Measurements from ENCODE around the gene AGPAT4. TPM values are rescaled to one million over a fixed set of nuclear protein-coding genes. Genes with fewer than 3 reads are reported as not detected.

Gene AGPAT4
- total RNA-seq, 1 experiment from 2014 or later: 22.0 TPM

DNA sequence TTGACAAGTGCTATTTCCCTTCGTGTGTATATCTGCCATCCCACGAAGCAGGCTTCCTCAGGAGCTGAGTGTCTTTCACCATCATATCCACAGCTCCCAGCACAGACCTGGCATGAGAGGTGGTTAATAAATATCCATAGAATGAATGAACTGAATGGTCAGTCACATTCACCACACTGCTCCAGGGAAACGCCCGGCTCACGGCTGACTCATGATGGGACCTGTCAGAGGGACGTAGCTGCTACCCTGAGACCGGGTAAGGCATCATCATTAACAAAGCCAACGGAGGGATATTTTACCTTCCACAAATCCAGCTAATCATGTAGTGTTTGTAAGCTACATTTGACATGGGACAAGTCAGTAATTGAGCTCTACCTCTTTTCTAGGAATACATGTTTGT, 12.5 kb downstream of the AGPAT4 start:
- Histone ChIP-seq H2BK15ac (ENCODE audit: low read depth, low read length) (no peak overlapping the region), H3K23me2 (ENCODE audit: insufficient read length, low read depth, low read length, poor library complexity, severe bottlenecking) (no peaks in the 10 kb centered on the region), H3K79me2 (ENCODE audit: insufficient read depth, low read length) (peaks cover 2% of the 10 kb centered on the region; the same call in 1 of the 2 replicates), H2BK12ac (ENCODE audit: insufficient read length, low read depth, low read length) (no peak overlapping the region), H3K4me1 (ENCODE audit: insufficient read depth, low read length) (no peaks in the 10 kb centered on the region), H3K9ac (ENCODE audit: extremely low read depth, insufficient read length, low read length) (no peak overlapping the region), H3K14ac (ENCODE audit: insufficient read depth, low read length) (no peak overlapping the region), H2AK5ac (ENCODE audit: insufficient read length, low read length) (no peak overlapping the region), H4K20me1 (ENCODE audit: control insufficient read depth, insufficient read depth, insufficient read length) (no peaks in the 10 kb centered on the region), H3K9me3 (ENCODE audit: control insufficient read depth, low read depth, low read length) (no peaks in the 10 kb centered on the region), H3K79me1 (ENCODE audit: insufficient read depth, low read depth, low read length, poor library complexity, severe bottlenecking) (peaks cover 6% of the 10 kb centered on the region), H3K27me3 (ENCODE audit: insufficient read depth, low read length) (no peaks in the 10 kb centered on the region), H4K5ac (ENCODE audit: insufficient read length, low read depth, low read length) (no peak overlapping the region), H3K18ac (ENCODE audit: insufficient read length, low read depth, low read length) (no peak overlapping the region), H2BK5ac (ENCODE audit: insufficient read length, low read length) (no peak overlapping the region), H2BK120ac (ENCODE audit: low read depth, low read length, poor library complexity, severe bottlenecking) (no peak overlapping the region), H3K23ac (ENCODE audit: insufficient read length, low read depth, low read length) (no peak overlapping the region), H2AFZ (ENCODE audit: low read length) (no peak overlapping the region), H3K56ac (ENCODE audit: insufficient read length, low read depth, low read length) (no peak overlapping the region), H3K4ac (ENCODE audit: low read depth, low read length) (no peak overlapping the region), H2BK20ac (ENCODE audit: low read depth, low read length, poor library complexity, severe bottlenecking) (no peak overlapping the region), H3T11ph (ENCODE audit: low read length) (no peak overlapping the region), H4K8ac (replicated peaks; ENCODE audit: insufficient read length, low read depth, low read length) (no peak overlapping the region), H3K27ac (ENCODE audit: insufficient read length, low read depth, low read length) (no peak overlapping the region), H4K91ac (ENCODE audit: insufficient read length, low read depth, low read length) (no peak overlapping the region), H3K4me2 (ENCODE audit: insufficient read depth, insufficient read length, low read length) (no peak overlapping the region)
- peaks cover 23 to 25% of the 10 kb centered on the region in 2 experiments for H3K4me1 Mint-ChIP-seq
- no CpG with 5 or more reads among the region's 8 CpGs for WGBS (ENCODE audit: extremely low coverage, insufficient read length, low lambda C conversion rate)
- no peak overlapping the region for H3K4me3 Mint-ChIP-seq
- peaks cover 25 to 49% (median 40%) of the 10 kb centered on the region in 3 experiments; a peak in 6 of 7 replicates for H3K36me3 Mint-ChIP-seq (ENCODE audit: insufficient read depth in 1 of 3, low read depth in 3 of 3)
- H3K27ac Mint-ChIP-seq: peak overlapping the region in 1 of 3 experiments; percentile 59; a peak in 1 of 7 replicates
- no peaks in the 10 kb centered on the region; the same call in 1 of the 2 replicates for H3K27me3 Mint-ChIP-seq (ENCODE audit: low read depth)
- DNase-seq: no peak
- TF ChIP-seq, protein P1, sequence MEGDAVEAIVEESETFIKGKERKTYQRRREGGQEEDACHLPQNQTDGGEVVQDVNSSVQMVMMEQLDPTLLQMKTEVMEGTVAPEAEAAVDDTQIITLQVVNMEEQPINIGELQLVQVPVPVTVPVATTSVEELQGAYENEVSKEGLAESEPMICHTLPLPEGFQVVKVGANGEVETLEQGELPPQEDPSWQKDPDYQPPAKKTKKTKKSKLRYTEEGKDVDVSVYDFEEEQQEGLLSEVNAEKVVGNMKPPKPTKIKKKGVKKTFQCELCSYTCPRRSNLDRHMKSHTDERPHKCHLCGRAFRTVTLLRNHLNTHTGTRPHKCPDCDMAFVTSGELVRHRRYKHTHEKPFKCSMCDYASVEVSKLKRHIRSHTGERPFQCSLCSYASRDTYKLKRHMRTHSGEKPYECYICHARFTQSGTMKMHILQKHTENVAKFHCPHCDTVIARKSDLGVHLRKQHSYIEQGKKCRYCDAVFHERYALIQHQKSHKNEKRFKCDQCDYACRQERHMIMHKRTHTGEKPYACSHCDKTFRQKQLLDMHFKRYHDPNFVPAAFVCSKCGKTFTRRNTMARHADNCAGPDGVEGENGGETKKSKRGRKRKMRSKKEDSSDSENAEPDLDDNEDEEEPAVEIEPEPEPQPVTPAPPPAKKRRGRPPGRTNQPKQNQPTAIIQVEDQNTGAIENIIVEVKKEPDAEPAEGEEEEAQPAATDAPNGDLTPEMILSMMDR (conservative IDR thresholded peaks at IDR 0.05): no peak
- no peaks in the 10 kb centered on the region for H3K9me3 Mint-ChIP-seq
